Erythroblast (primary cell): ENCODE measurements around the gene CD63.

ENCODE experiments used
- DNase-seq, 2 experiments: peaks; one replicate each; lab custom pipeline; 2025; lab: John Stamatoyannopoulos, UW
- GATA1 ChIP-seq: IDR thresholded peaks from 2 replicates; pipeline ENCODE4 v1.6.1; 2011; ENCODE audit warnings: low read depth, mild to moderate bottlenecking, control low read depth, low read length, moderate library complexity
- POLR2A ChIP-seq: IDR thresholded peaks from 2 replicates; pipeline ENCODE4 v1.6.1; 2011; ENCODE audit warnings: mild to moderate bottlenecking, low read length

CD63 gene

GRCh38 chr12:55687746-55688145 lies 41.1 kb downstream of the CD63 start:
- DNase-seq = no peak

GRCh38 chr12:55686366-55687010 lies 42.3 kb downstream of the CD63 start:
- no peak for DNase-seq

More at GRCh38 chr12:55687746-55688145, 41.1 kb downstream of the CD63 start:
- TF ChIP-seq POLR2A (no peak), GATA1 (no peak)

GRCh38 chr12:55685671-55686070 lies 43.1 kb downstream of the CD63 start:
- no peak for DNase-seq
- no peak for TF ChIP-seq POLR2A
- TF ChIP-seq GATA1 = no peak

More at GRCh38 chr12:55686366-55687010, 42.3 kb downstream of the CD63 start:
- TF ChIP-seq GATA1 (no peak), POLR2A (no peak)

- no peak for DNase-seq
- TF ChIP-seq GATA1 (no peak), POLR2A (no peak)
Observed at GRCh38 chr12:55684761-55685370, 43.9 kb downstream of the CD63 start.

GRCh38 chr12:55683676-55684075 lies 45.1 kb downstream of the CD63 start:
- TF ChIP-seq POLR2A (no peak), GATA1 (no peak)
- DNase-seq = no peak

GRCh38 chr12:55682087-55682796 lies 46.6 kb downstream of the CD63 start:
- DNase-seq = no peak
- TF ChIP-seq GATA1 = no peak
- no peak for TF ChIP-seq POLR2A

GRCh38 chr12:55681142-55682077 lies 47.4 kb downstream of the CD63 start:
- no peak for TF ChIP-seq POLR2A
- no peak for TF ChIP-seq GATA1

GRCh38 chr12:55679691-55680090 lies 49.1 kb downstream of the CD63 start:
- TF ChIP-seq POLR2A = no peak
- TF ChIP-seq GATA1 = no peak
- no peak for DNase-seq

More at GRCh38 chr12:55681142-55682077, 47.4 kb downstream of the CD63 start:
- DNase-seq = peak in 1 of 2 experiments; percentile 19

- no peak for DNase-seq
- TF ChIP-seq GATA1 (no peak), POLR2A (no peak)
Observed at GRCh38 chr12:55676707-55677106, 52.1 kb downstream of the CD63 start.

- no peak for DNase-seq
- TF ChIP-seq GATA1 (no peak), POLR2A (no peak)
Observed at GRCh38 chr12:55675666-55676065, 53.1 kb downstream of the CD63 start.
